IMR-90 (cell line): ENCODE data around the gene RAB5B.

ENCODE experiments used
- CEBPB ChIP-seq: IDR thresholded peaks from 2 replicates; pipeline ENCODE4 v1.6.1; 2012; ENCODE audit warnings: low read depth, low read length, improper control_type of control experiment
- POLR2A ChIP-seq: IDR thresholded peaks from 2 replicates; pipeline ENCODE4 v1.6.1; 2012; ENCODE audit warnings: mild to moderate bottlenecking, low read depth, low read length
- RFX5 ChIP-seq: IDR thresholded peaks from 2 replicates; pipeline ENCODE4 v1.8.0; 2012; ENCODE audit warnings: low read depth, mild to moderate bottlenecking, low read length, moderate library complexity
- TF ChIP-seq, protein P1 (sequence below): conservative IDR thresholded peaks from 2 replicates; pipeline ENCODE4 v1.5.1; 2012; ENCODE audit warnings: mild to moderate bottlenecking, low read depth, low read length, improper control_type of control experiment
- TF ChIP-seq, protein P2 (sequence below): fragments of 150-350 bp; IDR thresholded peaks from 2 replicates; pipeline ENCODE4 v1.6.1; 2017; ENCODE audit warnings: mild to moderate bottlenecking, antibody characterized with exemption, low read length, low read depth

DNA sequence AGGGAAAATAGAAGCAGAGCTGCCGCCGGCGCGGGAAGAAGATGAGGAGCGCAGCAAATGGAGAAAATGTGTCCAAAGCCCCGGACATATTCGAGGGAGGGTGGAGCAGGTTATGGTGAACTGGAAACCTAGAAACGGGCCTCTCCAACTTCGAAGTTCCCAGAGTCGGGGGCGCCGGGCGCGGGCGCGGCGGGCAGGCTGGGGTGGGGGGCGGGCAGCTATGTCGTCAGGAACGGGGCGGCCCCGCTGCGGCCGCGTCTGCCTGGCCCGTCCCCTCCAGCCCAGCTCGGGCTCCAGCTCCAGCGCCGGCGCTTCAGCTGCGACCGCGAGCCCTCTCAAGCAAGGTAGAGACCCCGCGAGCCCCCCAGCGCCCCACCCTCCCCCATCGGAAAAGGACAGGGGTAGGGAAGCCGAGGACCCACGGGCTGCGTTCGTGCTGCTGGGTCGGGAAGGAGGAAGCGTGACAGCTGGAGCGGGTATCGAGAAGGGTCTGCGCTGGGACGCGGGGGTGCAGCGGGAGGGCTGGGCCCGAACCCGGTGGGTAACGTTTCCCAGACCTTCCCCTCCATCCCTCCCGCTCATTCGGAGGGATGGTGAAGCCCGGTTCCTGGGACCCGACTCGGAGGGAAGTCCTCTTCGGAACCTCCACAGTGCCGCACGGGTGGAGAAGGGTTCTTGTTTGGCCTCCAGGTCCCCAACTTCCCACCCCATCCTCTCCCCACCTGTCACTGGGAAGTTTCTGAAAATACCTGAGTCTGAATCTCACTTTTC is 41.9 kb upstream of the RAB5B start:
- TF ChIP-seq POLR2A, result no peak; the same call in 1 of the 2 replicates
- TF ChIP-seq, protein P1, sequence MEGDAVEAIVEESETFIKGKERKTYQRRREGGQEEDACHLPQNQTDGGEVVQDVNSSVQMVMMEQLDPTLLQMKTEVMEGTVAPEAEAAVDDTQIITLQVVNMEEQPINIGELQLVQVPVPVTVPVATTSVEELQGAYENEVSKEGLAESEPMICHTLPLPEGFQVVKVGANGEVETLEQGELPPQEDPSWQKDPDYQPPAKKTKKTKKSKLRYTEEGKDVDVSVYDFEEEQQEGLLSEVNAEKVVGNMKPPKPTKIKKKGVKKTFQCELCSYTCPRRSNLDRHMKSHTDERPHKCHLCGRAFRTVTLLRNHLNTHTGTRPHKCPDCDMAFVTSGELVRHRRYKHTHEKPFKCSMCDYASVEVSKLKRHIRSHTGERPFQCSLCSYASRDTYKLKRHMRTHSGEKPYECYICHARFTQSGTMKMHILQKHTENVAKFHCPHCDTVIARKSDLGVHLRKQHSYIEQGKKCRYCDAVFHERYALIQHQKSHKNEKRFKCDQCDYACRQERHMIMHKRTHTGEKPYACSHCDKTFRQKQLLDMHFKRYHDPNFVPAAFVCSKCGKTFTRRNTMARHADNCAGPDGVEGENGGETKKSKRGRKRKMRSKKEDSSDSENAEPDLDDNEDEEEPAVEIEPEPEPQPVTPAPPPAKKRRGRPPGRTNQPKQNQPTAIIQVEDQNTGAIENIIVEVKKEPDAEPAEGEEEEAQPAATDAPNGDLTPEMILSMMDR, result no peak
- TF ChIP-seq RFX5, result no peak
- no peak for TF ChIP-seq CEBPB
- TF ChIP-seq, protein P2, sequence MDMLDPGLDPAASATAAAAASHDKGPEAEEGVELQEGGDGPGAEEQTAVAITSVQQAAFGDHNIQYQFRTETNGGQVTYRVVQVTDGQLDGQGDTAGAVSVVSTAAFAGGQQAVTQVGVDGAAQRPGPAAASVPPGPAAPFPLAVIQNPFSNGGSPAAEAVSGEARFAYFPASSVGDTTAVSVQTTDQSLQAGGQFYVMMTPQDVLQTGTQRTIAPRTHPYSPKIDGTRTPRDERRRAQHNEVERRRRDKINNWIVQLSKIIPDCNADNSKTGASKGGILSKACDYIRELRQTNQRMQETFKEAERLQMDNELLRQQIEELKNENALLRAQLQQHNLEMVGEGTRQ, result no peak
